Neural cell (in vitro differentiated cells): ENCODE results near the gene CFAP157.

ENCODE experiments used
- EP300 ChIP-seq: fragments of 450-650 bp; conservative IDR thresholded peaks from 2 replicates; pipeline ENCODE4 v1.6.1; 2014; ENCODE audit warnings: antibody characterized with exemption, mild to moderate bottlenecking, moderate library complexity; ENCODE audit not compliant: poor library complexity, severe bottlenecking
- EZH2 ChIP-seq: fragments of 200-600, 300-800 bp; shearing (Covaris generic), sonication (generic); IDR thresholded peaks from 2 replicates; pipeline ENCODE4 v1.6.1; 2014; ENCODE audit warnings: antibody characterized with exemption, low read length, borderline replicate concordance, mild to moderate bottlenecking; ENCODE audit not compliant: insufficient read depth, poor library complexity, severe bottlenecking
- MXI1 ChIP-seq: fragments of 450-650 bp; conservative IDR thresholded peaks from 2 replicates; pipeline ENCODE4 v1.6.1; 2014; ENCODE audit warnings: antibody characterized with exemption, mild to moderate bottlenecking; ENCODE audit not compliant: poor library complexity, severe bottlenecking
- POLR2AphosphoS5 ChIP-seq: IDR thresholded peaks from 2 replicates; pipeline ENCODE4 v1.6.1; 2012
- RAD21 ChIP-seq: fragments of 450-650 bp; conservative IDR thresholded peaks from 2 replicates; pipeline ENCODE4 v1.6.1; 2014; ENCODE audit warnings: antibody characterized with exemption, mild to moderate bottlenecking, moderate library complexity
- SMC3 ChIP-seq: fragments of 450-650 bp; conservative IDR thresholded peaks from 2 replicates; pipeline ENCODE4 v1.6.1; 2014; ENCODE audit warnings: antibody characterized with exemption, mild to moderate bottlenecking, moderate library complexity; ENCODE audit not compliant: poor library complexity
- TAF1 ChIP-seq: IDR thresholded peaks from 2 replicates; pipeline ENCODE4 v1.6.1; 2012; ENCODE audit warnings: low read depth
- TF ChIP-seq, protein P1 (sequence below): fragments of 450-650 bp; IDR thresholded peaks from 2 replicates; pipeline ENCODE4 v1.5.1; 2014; ENCODE audit warnings: antibody characterized with exemption, mild to moderate bottlenecking, moderate library complexity; ENCODE audit not compliant: poor library complexity, severe bottlenecking
- TF ChIP-seq, protein P2 (sequence below): IDR thresholded peaks from 2 replicates; pipeline ENCODE4 v1.6.1; 2012; ENCODE audit warnings: borderline replicate concordance

DNA sequence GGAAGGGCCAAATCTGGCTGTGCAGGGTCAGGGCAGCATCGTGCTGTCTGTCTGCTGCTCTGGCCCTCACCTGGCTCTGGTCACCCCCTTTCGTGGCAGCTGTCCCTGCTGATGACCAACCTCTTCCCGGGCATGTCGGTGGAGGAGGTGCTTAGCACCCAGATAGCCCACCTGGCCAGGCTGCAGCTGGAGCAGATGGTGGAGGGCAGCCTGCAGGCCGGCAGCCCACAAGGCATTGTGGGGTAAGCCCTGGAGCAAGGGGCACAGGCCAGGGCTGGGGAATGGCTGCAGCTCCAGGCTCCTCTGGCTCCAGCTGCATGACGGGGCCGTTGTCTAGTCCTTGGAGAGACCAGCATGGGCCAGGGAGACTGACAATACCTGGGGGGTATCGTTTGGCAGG, 20.1 kb downstream of the CFAP157 start:
- TF ChIP-seq EZH2 (no peak), POLR2AphosphoS5 (no peak), TAF1 (no peak), SMC3 (no peak), MXI1 (no peak), EP300 (no peak), RAD21 (no peak)
- TF ChIP-seq, protein P1, sequence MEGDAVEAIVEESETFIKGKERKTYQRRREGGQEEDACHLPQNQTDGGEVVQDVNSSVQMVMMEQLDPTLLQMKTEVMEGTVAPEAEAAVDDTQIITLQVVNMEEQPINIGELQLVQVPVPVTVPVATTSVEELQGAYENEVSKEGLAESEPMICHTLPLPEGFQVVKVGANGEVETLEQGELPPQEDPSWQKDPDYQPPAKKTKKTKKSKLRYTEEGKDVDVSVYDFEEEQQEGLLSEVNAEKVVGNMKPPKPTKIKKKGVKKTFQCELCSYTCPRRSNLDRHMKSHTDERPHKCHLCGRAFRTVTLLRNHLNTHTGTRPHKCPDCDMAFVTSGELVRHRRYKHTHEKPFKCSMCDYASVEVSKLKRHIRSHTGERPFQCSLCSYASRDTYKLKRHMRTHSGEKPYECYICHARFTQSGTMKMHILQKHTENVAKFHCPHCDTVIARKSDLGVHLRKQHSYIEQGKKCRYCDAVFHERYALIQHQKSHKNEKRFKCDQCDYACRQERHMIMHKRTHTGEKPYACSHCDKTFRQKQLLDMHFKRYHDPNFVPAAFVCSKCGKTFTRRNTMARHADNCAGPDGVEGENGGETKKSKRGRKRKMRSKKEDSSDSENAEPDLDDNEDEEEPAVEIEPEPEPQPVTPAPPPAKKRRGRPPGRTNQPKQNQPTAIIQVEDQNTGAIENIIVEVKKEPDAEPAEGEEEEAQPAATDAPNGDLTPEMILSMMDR: no peak
- TF ChIP-seq, protein P2, sequence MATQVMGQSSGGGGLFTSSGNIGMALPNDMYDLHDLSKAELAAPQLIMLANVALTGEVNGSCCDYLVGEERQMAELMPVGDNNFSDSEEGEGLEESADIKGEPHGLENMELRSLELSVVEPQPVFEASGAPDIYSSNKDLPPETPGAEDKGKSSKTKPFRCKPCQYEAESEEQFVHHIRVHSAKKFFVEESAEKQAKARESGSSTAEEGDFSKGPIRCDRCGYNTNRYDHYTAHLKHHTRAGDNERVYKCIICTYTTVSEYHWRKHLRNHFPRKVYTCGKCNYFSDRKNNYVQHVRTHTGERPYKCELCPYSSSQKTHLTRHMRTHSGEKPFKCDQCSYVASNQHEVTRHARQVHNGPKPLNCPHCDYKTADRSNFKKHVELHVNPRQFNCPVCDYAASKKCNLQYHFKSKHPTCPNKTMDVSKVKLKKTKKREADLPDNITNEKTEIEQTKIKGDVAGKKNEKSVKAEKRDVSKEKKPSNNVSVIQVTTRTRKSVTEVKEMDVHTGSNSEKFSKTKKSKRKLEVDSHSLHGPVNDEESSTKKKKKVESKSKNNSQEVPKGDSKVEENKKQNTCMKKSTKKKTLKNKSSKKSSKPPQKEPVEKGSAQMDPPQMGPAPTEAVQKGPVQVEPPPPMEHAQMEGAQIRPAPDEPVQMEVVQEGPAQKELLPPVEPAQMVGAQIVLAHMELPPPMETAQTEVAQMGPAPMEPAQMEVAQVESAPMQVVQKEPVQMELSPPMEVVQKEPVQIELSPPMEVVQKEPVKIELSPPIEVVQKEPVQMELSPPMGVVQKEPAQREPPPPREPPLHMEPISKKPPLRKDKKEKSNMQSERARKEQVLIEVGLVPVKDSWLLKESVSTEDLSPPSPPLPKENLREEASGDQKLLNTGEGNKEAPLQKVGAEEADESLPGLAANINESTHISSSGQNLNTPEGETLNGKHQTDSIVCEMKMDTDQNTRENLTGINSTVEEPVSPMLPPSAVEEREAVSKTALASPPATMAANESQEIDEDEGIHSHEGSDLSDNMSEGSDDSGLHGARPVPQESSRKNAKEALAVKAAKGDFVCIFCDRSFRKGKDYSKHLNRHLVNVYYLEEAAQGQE: no peak
